Osteoblast (primary cell): ENCODE results near the gene FBXO2. TPM values are rescaled to one million over a fixed set of nuclear protein-coding genes. Genes with fewer than 3 reads are reported as not detected.

ENCODE experiments used
- DNase-seq: peaks from one replicate; pipeline ENCODE4 v3.0.0; 2011; ENCODE audit warnings: low spot score, mixed read lengths; ENCODE audit not compliant: insufficient read length; ENCODE audit errors: missing footprints
- H2AFZ ChIP-seq: 2 replicates; pipeline ENCODE4 v1.6.0; 2011; ENCODE audit warnings: mild to moderate bottlenecking, low read length
- H3K27ac ChIP-seq: 2 replicates; pipeline ENCODE4 v1.5.1; 2011; ENCODE audit warnings: mild to moderate bottlenecking, low read depth, low read length, moderate library complexity
- H3K27me3 ChIP-seq: 2 replicates; pipeline ENCODE4 v1.6.0; 2012; ENCODE audit warnings: mild to moderate bottlenecking, control low read depth, inconsistent platforms, low read length, moderate library complexity; ENCODE audit not compliant: insufficient read depth
- H3K36me3 ChIP-seq: 2 replicates; pipeline ENCODE4 v1.5.1; 2011; ENCODE audit warnings: mild to moderate bottlenecking, low read length, control low read depth, moderate library complexity; ENCODE audit not compliant: insufficient read depth
- H3K4me1 ChIP-seq: 2 replicates; pipeline ENCODE4 v1.5.1; 2011; ENCODE audit warnings: mild to moderate bottlenecking, low read length, control low read depth, moderate library complexity; ENCODE audit not compliant: insufficient read depth
- H3K4me2 ChIP-seq: 2 replicates; pipeline ENCODE4 v1.6.0; 2011; ENCODE audit warnings: mild to moderate bottlenecking, low read length; ENCODE audit not compliant: insufficient read depth
- H3K4me3 ChIP-seq: fragments of 200-600 bp; sonication (generic); 3 replicates; pipeline ENCODE4 v1.5.1; 2012; ENCODE audit warnings: mild to moderate bottlenecking, low read length, inconsistent platforms; ENCODE audit not compliant: insufficient read depth
- H3K79me2 ChIP-seq: 2 replicates; pipeline ENCODE4 v1.6.0; 2012; ENCODE audit warnings: mild to moderate bottlenecking, low read length, control low read depth, inconsistent platforms; ENCODE audit not compliant: insufficient read depth
- H3K9me3 ChIP-seq: 2 replicates; pipeline ENCODE4 v1.5.1; 2011; ENCODE audit warnings: low read depth, low read length, control low read depth
- H4K20me1 ChIP-seq: 2 replicates; pipeline ENCODE4 v1.6.0; 2012; ENCODE audit warnings: mild to moderate bottlenecking, low read length, control low read depth; ENCODE audit not compliant: insufficient read depth
- CTCF ChIP-seq: IDR thresholded peaks from 2 replicates; pipeline ENCODE4 v1.5.1; 2011; ENCODE audit warnings: mild to moderate bottlenecking, low read depth, low read length, moderate library complexity; ENCODE audit errors: extremely low read depth
- total RNA-seq: library from RNA; depleted of rRNA; stranded (reverse); fragments of >200 nt; gene quantifications from 2 replicates; pipeline ENCODE4 v1.2.3, GENCODE V29; 2012

FBXO2 gene
- total RNA-seq, 1 donor, result 0.36 TPM

- peak; percentile 60 for TF ChIP-seq CTCF
- Histone ChIP-seq H3K36me3 (no peaks in the 10 kb centered on the region), H3K4me1 (no peaks in the 10 kb centered on the region), H3K9me3 (no peaks in the 10 kb centered on the region), H3K79me2 (no peaks in the 10 kb centered on the region), H2AFZ (no peak overlapping the region), H4K20me1 (no peaks in the 10 kb centered on the region), H3K4me2 (peak overlapping the region; percentile 40), H3K27me3 (peaks cover 19% of the 10 kb centered on the region), H3K4me3 (no peak overlapping the region), H3K27ac (no peak overlapping the region)
- DNase-seq, result peak; percentile 99
Observed at GRCh38 chr1:11650331-11650991, 3.8 kb downstream of the FBXO2 start.

- Histone ChIP-seq H3K4me1 (no peaks in the 10 kb centered on the region), H3K27ac (no peak overlapping the region), H3K27me3 (peaks cover 19% of the 10 kb centered on the region), H2AFZ (no peak overlapping the region), H3K4me2 (no peak overlapping the region), H3K4me3 (no peak overlapping the region), H4K20me1 (no peaks in the 10 kb centered on the region), H3K79me2 (no peaks in the 10 kb centered on the region), H3K36me3 (no peaks in the 10 kb centered on the region), H3K9me3 (no peaks in the 10 kb centered on the region)
- DNase-seq, result peak; percentile 73
- no peak for TF ChIP-seq CTCF
Observed at GRCh38 chr1:11649624-11650330, 4.5 kb downstream of the FBXO2 start.

- DNase-seq, result peak; percentile 55
- H3K4me1 ChIP-seq, result no peaks in the 10 kb centered on the region
- H3K4me2 ChIP-seq, result no peak overlapping the region
- H3K79me2 ChIP-seq, result no peaks in the 10 kb centered on the region
- H4K20me1 ChIP-seq, result no peaks in the 10 kb centered on the region
- peaks cover 19% of the 10 kb centered on the region for H3K27me3 ChIP-seq
- no peaks in the 10 kb centered on the region for H3K36me3 ChIP-seq
- no peak overlapping the region for H3K27ac ChIP-seq
- no peak overlapping the region for H2AFZ ChIP-seq
- H3K9me3 ChIP-seq, result no peaks in the 10 kb centered on the region
- no peak for TF ChIP-seq CTCF
- H3K4me3 ChIP-seq, result no peak overlapping the region
Observed at GRCh38 chr1:11649237-11649623, 5.0 kb downstream of the FBXO2 start.

GRCh38 chr1:11648732-11649158 is 5.5 kb downstream of the FBXO2 start:
- Histone ChIP-seq H3K79me2 (no peaks in the 10 kb centered on the region), H3K4me1 (no peaks in the 10 kb centered on the region), H4K20me1 (no peaks in the 10 kb centered on the region), H2AFZ (no peak overlapping the region), H3K36me3 (no peaks in the 10 kb centered on the region), H3K4me3 (no peak overlapping the region), H3K27me3 (peaks cover 16% of the 10 kb centered on the region), H3K9me3 (no peaks in the 10 kb centered on the region), H3K4me2 (no peak overlapping the region), H3K27ac (no peak overlapping the region)
- no peak for TF ChIP-seq CTCF
- DNase-seq, result peak; percentile 73
